Fibroblast of villous mesenchyme (primary cell): ENCODE data around the gene ADIPOR2. TPM values are rescaled to one million over a fixed set of nuclear protein-coding genes. Genes with fewer than 3 reads are reported as not detected.

Experiments used
- DNase-seq: peaks from one replicate; pipeline ENCODE4 v3.0.0-alpha.2; 2010; ENCODE audit warnings: low read depth
- H3K4me3 ChIP-seq: 2 replicates; pipeline ENCODE4 v1.5.1; 2011; ENCODE audit warnings: low read depth, mild to moderate bottlenecking, low read length
- CTCF ChIP-seq: IDR thresholded peaks from 2 replicates; pipeline ENCODE4 v1.5.1; 2012; ENCODE audit warnings: low read depth, mild to moderate bottlenecking, low read length; ENCODE audit not compliant: insufficient read depth
- total RNA-seq: library from RNA; depleted of rRNA; stranded (reverse); fragments of >200 nt; gene quantifications from 2 replicates; pipeline ENCODE4 v1.2.3, GENCODE V29; 2012

The ADIPOR2 gene
- 34.1 and 48.8 TPM in 2 replicates for total RNA-seq

- TF ChIP-seq CTCF: no peak
- H3K4me3 ChIP-seq: peak within 1 kb of the TSS; percentile 91
- peak; percentile 97 for DNase-seq
These were observed at the start of gene ADIPOR2 for GRCh38 chr12:1690578-1691122. Gene ADIPOR2 (plus strand): TSS chr12:1691070. CDS start chr12:1754344, 63,274 bp downstream.

- no peak for DNase-seq
- TF ChIP-seq CTCF: no peak
- H3K4me3 ChIP-seq: no peak overlapping the region
These were observed 48.4 kb upstream of the ADIPOR2 start for GRCh38 chr12:1642513-1642912.

- TF ChIP-seq CTCF: no peak
- no peak overlapping the region for H3K4me3 ChIP-seq
- DNase-seq: no peak
These were observed 47.8 kb upstream of the ADIPOR2 start for GRCh38 chr12:1643043-1643442.

- TF ChIP-seq CTCF: no peak
- H3K4me3 ChIP-seq: no peak overlapping the region
- DNase-seq: no peak
These were observed 46.9 kb upstream of the ADIPOR2 start for GRCh38 chr12:1643905-1644533.

- DNase-seq: peak; percentile 83
- no peak for TF ChIP-seq CTCF
- H3K4me3 ChIP-seq: no peak overlapping the region
These were observed 46.1 kb upstream of the ADIPOR2 start for GRCh38 chr12:1644534-1645438.

GRCh38 chr12:1645819-1646218 is 45.1 kb upstream of the ADIPOR2 start:
- no peak overlapping the region for H3K4me3 ChIP-seq
- DNase-seq: no peak
- no peak for TF ChIP-seq CTCF
